Endodermal cell (in vitro differentiated cells): ENCODE data around the gene CRTC1. TPM values are rescaled to one million over a fixed set of nuclear protein-coding genes. Genes with fewer than 3 reads are reported as not detected.

Experiments
- DNase-seq: peaks from one replicate; pipeline ENCODE4 v3.0.0-alpha.2; 2017
- H3K27ac ChIP-seq: 2 replicates; pipeline ENCODE4 v1.5.1; 2013; ENCODE audit warnings: mild to moderate bottlenecking, low read depth, low read length, moderate library complexity
- H3K27me3 ChIP-seq: 2 replicates; pipeline ENCODE4 v1.6.1; 2013; ENCODE audit warnings: mild to moderate bottlenecking, low read length, moderate library complexity; ENCODE audit not compliant: insufficient read depth, control insufficient read depth, poor library complexity, severe bottlenecking
- H3K36me3 ChIP-seq: 2 replicates; pipeline ENCODE4 v1.7.0; 2013; ENCODE audit warnings: mild to moderate bottlenecking, low read length, moderate library complexity; ENCODE audit not compliant: control insufficient read depth, insufficient read depth
- H3K4me1 ChIP-seq: one replicate; pipeline ENCODE4 v1.7.0; 2013; ENCODE audit warnings: low read length; ENCODE audit not compliant: control insufficient read depth, insufficient read depth
- H3K4me3 ChIP-seq: 2 replicates; pipeline ENCODE4 v1.5.1; 2013; ENCODE audit warnings: mild to moderate bottlenecking, low read length, moderate library complexity
- H3K9ac ChIP-seq: 2 replicates; pipeline ENCODE4 v1.6.1; 2013; ENCODE audit warnings: mild to moderate bottlenecking, low read length, moderate library complexity; ENCODE audit not compliant: poor library complexity, severe bottlenecking; ENCODE audit errors: extremely low read depth
- H3K9me3 ChIP-seq: 2 replicates; pipeline ENCODE4 v1.6.1; 2013; ENCODE audit warnings: mild to moderate bottlenecking, low read length, moderate library complexity; ENCODE audit not compliant: control insufficient read depth
- H3K27ac Mint-ChIP-seq: 2 replicates; pipeline ENCODE4 v1.8.0; 2020; ENCODE audit warnings: mixed read lengths
- H3K27me3 Mint-ChIP-seq: 2 replicates; pipeline ENCODE4 v1.8.0; 2021; ENCODE audit warnings: mild to moderate bottlenecking, mixed read lengths; ENCODE audit not compliant: insufficient read depth
- H3K36me3 Mint-ChIP-seq: 2 replicates; pipeline ENCODE4 v1.8.0; 2020; ENCODE audit warnings: low read depth, mixed read lengths
- H3K4me1 Mint-ChIP-seq: 2 replicates; pipeline ENCODE4 v1.8.0; 2020; ENCODE audit warnings: mixed read lengths
- H3K4me3 Mint-ChIP-seq: 2 replicates; pipeline ENCODE4 v1.8.0; 2020; ENCODE audit warnings: mild to moderate bottlenecking, moderate library complexity, mixed read lengths
- H3K9me3 Mint-ChIP-seq: 2 replicates; pipeline ENCODE4 v1.8.0; 2020; ENCODE audit warnings: mild to moderate bottlenecking, mixed read lengths
- WGBS, 2 experiments: methylation state at CpG; one replicate each; pipeline versions ENCODE4 v1.1.5 to v1.1.7; 2013; ENCODE audit warnings: missing lambda C conversion rate in 2 of 2, mixed read lengths in 1 of 2; ENCODE audit not compliant: insufficient coverage in 1 of 2, insufficient read length in 1 of 2; 5-methylcytosine and 5-hydroxymethylcytosine counted together
- total RNA-seq, 2 donors: library from RNA; stranded (reverse); fragmentation: NEBNext Ultra II Directional in 1 of 2; extraction: Animal tissue kit (Norgen Biotek cat#: 25700) in 1 of 2; gene quantifications; 2 replicates in 1 of 2; 3 replicates in 1 of 2; pipeline ENCODE4 v1.2.1, GENCODE V29; 2021
- TF ChIP-seq, protein P1 (sequence below): fragments of 200-600 bp; sonication (generic); conservative IDR thresholded peaks from 2 replicates; pipeline ENCODE4 v1.5.0; 2021; ENCODE audit warnings: antibody characterized with exemption, mild to moderate bottlenecking

CRTC1 gene
- total RNA-seq, 2 donors from 2014 or later = 26.6 to 29.7 TPM

DNA sequence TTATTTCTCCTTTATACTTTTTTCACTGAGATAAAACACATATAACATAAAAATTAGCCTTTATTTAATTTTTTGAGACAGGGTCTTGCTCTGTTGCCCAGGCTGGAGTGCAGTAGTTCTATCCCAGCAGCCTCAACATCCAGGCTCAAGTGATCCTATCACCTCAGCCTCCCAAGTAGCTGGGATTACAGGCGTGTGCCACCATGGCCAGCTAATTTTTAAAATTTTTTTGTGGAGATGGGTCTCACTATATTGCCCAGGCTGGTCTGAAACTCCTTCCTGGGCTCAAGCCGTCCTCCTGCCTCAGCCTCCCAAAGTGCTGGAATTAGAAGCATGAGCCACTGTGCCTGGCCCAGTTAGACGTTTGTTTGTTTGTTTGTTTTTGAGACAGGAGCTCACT is 28.4 kb downstream of the CRTC1 start:
- H3K27me3 ChIP-seq = no peaks in the 10 kb centered on the region
- Mint-ChIP-seq H3K4me3 (no peak overlapping the region), H3K9me3 (no peaks in the 10 kb centered on the region), H3K4me1 (no peaks in the 10 kb centered on the region), H3K36me3 (peaks cover 5% of the 10 kb centered on the region), H3K27me3 (no peaks in the 10 kb centered on the region), H3K27ac (no peak overlapping the region)
- no peaks in the 10 kb centered on the region for H3K4me1 ChIP-seq
- WGBS, 2 experiments = 89 to 94% methylated on average over 3 of the region's 3 CpGs
- H3K9ac ChIP-seq = no peak overlapping the region
- H3K27ac ChIP-seq = no peak overlapping the region
- DNase-seq = no peak
- H3K36me3 ChIP-seq = no peaks in the 10 kb centered on the region
- H3K9me3 ChIP-seq = no peaks in the 10 kb centered on the region
- TF ChIP-seq, protein P1, sequence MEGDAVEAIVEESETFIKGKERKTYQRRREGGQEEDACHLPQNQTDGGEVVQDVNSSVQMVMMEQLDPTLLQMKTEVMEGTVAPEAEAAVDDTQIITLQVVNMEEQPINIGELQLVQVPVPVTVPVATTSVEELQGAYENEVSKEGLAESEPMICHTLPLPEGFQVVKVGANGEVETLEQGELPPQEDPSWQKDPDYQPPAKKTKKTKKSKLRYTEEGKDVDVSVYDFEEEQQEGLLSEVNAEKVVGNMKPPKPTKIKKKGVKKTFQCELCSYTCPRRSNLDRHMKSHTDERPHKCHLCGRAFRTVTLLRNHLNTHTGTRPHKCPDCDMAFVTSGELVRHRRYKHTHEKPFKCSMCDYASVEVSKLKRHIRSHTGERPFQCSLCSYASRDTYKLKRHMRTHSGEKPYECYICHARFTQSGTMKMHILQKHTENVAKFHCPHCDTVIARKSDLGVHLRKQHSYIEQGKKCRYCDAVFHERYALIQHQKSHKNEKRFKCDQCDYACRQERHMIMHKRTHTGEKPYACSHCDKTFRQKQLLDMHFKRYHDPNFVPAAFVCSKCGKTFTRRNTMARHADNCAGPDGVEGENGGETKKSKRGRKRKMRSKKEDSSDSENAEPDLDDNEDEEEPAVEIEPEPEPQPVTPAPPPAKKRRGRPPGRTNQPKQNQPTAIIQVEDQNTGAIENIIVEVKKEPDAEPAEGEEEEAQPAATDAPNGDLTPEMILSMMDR = no peak
- H3K4me3 ChIP-seq = no peak overlapping the region

DNA sequence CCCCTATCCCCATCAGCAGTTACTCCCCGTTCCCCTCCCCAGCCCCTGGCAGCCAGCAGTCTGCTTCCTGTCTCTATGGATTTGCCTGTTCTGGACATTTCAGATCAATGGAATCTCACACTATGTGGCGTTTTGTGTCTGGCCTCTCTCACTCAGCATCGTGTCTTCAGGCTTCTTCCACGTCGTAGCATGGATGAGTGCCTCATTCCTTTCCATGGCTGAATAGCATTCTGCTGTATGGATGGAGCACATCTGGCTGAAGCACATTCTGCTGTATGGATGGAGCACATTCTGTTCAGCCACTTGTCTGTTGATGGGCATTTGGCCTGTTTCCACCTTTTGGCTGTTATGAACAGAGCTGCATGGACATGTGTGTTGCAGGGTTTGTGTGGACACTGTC is 29.5 kb downstream of the CRTC1 start:
- Mint-ChIP-seq H3K4me1 (peaks cover 1% of the 10 kb centered on the region), H3K4me3 (no peak overlapping the region), H3K27me3 (no peaks in the 10 kb centered on the region), H3K36me3 (peaks cover 7% of the 10 kb centered on the region), H3K27ac (no peak overlapping the region), H3K9me3 (no peaks in the 10 kb centered on the region)
- no peak for DNase-seq
- Histone ChIP-seq H3K9me3 (no peaks in the 10 kb centered on the region), H3K27ac (no peak overlapping the region), H3K27me3 (no peaks in the 10 kb centered on the region), H3K9ac (no peak overlapping the region), H3K4me1 (no peaks in the 10 kb centered on the region), H3K36me3 (no peaks in the 10 kb centered on the region), H3K4me3 (no peak overlapping the region)
- 77 to 88% methylated on average over 5 of the region's 5 CpGs for WGBS, 2 experiments
- TF ChIP-seq, protein P1 = no peak

DNA sequence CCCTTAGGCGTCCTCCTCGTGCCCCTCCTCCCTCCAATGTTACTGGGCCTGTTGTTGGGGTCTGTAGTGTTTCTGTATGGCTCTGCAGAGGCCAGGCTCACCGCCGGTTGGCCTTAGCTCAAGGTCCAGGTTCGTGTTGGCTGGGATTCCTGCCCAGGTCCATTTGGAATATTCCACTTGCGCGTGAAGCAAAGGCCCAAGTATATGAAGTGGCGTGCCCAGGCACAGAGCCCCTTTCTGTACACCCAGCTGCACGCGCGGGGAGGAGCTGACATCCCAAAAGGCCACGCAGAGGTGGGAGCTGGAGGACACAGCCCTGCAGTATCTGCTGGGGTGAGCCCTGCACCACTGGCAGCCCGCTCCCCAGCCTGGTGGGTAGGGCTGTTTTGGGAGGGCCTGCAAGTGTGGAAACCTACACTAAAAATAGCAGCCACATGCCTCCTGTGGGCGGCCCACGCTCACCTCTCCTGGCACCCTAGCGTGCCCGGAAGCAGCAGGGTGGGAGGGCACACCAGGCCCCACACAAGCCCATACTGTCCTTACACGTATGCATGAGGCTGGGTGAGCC is 30.2 kb downstream of the CRTC1 start:
- WGBS, 2 experiments = 93 to 96% methylated on average over 17 to 18 of the region's 18 CpGs
- H3K36me3 ChIP-seq = no peaks in the 10 kb centered on the region
- Mint-ChIP-seq H3K27me3 (no peaks in the 10 kb centered on the region), H3K36me3 (peaks cover 9% of the 10 kb centered on the region), H3K27ac (no peak overlapping the region), H3K4me3 (no peak overlapping the region), H3K9me3 (no peaks in the 10 kb centered on the region), H3K4me1 (peaks cover 3% of the 10 kb centered on the region)
- TF ChIP-seq, protein P1 = no peak
- H3K27ac ChIP-seq = no peak overlapping the region
- no peaks in the 10 kb centered on the region for H3K4me1 ChIP-seq
- no peak overlapping the region for H3K9ac ChIP-seq
- H3K9me3 ChIP-seq = no peaks in the 10 kb centered on the region
- no peak for DNase-seq
- H3K4me3 ChIP-seq = no peak overlapping the region
- no peaks in the 10 kb centered on the region for H3K27me3 ChIP-seq
